Uterus (tissue), 4 donors: ENCODE results near the gene ZNF282. TPM values are rescaled to one million over a fixed set of nuclear protein-coding genes. Genes with fewer than 3 reads are reported as not detected.

Experiments
- DNase-seq, 2 donors: peaks; one replicate each; pipeline ENCODE4 v3.0.0-alpha.2; 2019 to 2020
- H3K27ac ChIP-seq, 2 donors: fragments of 200-600 bp; sonication (generic); 1 replicate in 1 of 2; 2 replicates in 1 of 2; pipeline ENCODE4 v1.5.1; 2016 to 2018
- H3K27me3 ChIP-seq, 2 donors: fragments of 200-600 bp; sonication (generic); one replicate each; pipeline ENCODE4 v1.5.1; 2018 to 2019; ENCODE audit warnings: control low read depth in 1 of 2
- H3K36me3 ChIP-seq, 2 donors: fragments of 200-600 bp; sonication (generic); one replicate each; pipeline ENCODE4 v1.5.1; 2019; ENCODE audit warnings: control low read depth in 1 of 2
- H3K4me1 ChIP-seq, 2 donors: fragments of 200-600 bp; sonication (generic); one replicate each; pipeline ENCODE4 v1.5.1; 2018 to 2019; ENCODE audit warnings: control low read depth in 1 of 2
- H3K4me3 ChIP-seq, 2 donors: fragments of 200-600 bp; sonication (generic); 1 replicate in 1 of 2; 2 replicates in 1 of 2; pipeline ENCODE4 v1.5.1; 2018 to 2019; ENCODE audit warnings: mild to moderate bottlenecking in 1 of 2
- H3K9me3 ChIP-seq, 2 donors: fragments of 200-600 bp; sonication (generic); one replicate each; pipeline ENCODE4 v1.5.1; 2019; ENCODE audit warnings: control low read depth in 1 of 2
- POLR2A ChIP-seq, 2 donors: fragments of 450-650 bp; IDR thresholded peaks; one replicate each; pipeline ENCODE4 v1.6.1; 2016; ENCODE audit warnings: antibody characterized with exemption in 2 of 2, mild to moderate bottlenecking in 1 of 2, moderate library complexity in 1 of 2
- intact Hi-C: fragments of 100-400 bp; cut with DNase I; formaldehyde crosslinking; loops from one replicate; pipeline ENCODE4 v1.15.1; 2023; ENCODE audit warnings: low total_unique reads
- total RNA-seq, 4 donors: library from RNA; depleted of rRNA in 3 of 4; stranded (reverse); fragments of >200 nt in 3 of 4; gene quantifications; one replicate each; pipeline versions ENCODE4 v1.1.0 to v1.2.4, GENCODE V29; 2014 to 2023
- TF ChIP-seq, protein P1 (sequence below), 4 experiments: fragments of 200-600 bp in 2 of 4; fragments of 450-650 bp in 2 of 4; sonication (generic) in 2 of 4; IDR thresholded peaks; one replicate each; pipeline ENCODE4 v1.5.1; 2016 to 2019; ENCODE audit warnings: antibody characterized with exemption in 4 of 4, mild to moderate bottlenecking in 2 of 4, moderate library complexity in 1 of 4
- donor health status: DM: yes; HTN: yes; CAD: no.

The ZNF282 gene
- total RNA-seq, 4 donors from 2014 or later, result 3.2 to 36.4 (median 24.1) TPM

DNA sequence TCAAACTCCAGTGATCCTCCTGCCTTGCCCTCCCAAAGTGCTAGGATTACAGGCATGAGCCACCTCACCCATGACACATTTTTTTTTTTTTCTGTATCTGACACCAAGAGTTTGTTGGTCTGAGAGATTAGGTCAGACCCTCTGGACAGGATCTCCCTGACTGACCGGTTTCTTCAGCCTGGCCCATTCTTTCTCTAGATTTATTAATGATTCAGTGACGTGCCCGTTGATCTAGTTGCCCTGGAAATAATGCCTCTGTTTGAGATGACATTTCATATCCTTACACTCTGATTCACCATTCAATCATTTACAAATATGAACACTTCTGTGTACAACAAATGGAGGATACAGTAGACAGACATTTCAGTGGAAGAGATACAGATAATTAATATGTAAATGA is 42.7 kb downstream of the ZNF282 start:
- Histone ChIP-seq H3K27me3 (no peaks in the 10 kb centered on the region), H3K4me1 (peaks cover 3 to 11% of the 10 kb centered on the region in 2 donors), H3K9me3 (no peaks in the 10 kb centered on the region), H3K36me3 (no peaks in the 10 kb centered on the region), H3K4me3 (no peak overlapping the region), H3K27ac (no peak overlapping the region)
- intact Hi-C loops, result no loop called here
- DNase-seq, result no peak
- no peak for TF ChIP-seq POLR2A (IDR thresholded peaks at IDR 0.05)
- TF ChIP-seq, protein P1, sequence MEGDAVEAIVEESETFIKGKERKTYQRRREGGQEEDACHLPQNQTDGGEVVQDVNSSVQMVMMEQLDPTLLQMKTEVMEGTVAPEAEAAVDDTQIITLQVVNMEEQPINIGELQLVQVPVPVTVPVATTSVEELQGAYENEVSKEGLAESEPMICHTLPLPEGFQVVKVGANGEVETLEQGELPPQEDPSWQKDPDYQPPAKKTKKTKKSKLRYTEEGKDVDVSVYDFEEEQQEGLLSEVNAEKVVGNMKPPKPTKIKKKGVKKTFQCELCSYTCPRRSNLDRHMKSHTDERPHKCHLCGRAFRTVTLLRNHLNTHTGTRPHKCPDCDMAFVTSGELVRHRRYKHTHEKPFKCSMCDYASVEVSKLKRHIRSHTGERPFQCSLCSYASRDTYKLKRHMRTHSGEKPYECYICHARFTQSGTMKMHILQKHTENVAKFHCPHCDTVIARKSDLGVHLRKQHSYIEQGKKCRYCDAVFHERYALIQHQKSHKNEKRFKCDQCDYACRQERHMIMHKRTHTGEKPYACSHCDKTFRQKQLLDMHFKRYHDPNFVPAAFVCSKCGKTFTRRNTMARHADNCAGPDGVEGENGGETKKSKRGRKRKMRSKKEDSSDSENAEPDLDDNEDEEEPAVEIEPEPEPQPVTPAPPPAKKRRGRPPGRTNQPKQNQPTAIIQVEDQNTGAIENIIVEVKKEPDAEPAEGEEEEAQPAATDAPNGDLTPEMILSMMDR (IDR thresholded peaks at IDR 0.05), result no peak

GRCh38 chr7:149239345-149240143 is 44.2 kb downstream of the ZNF282 start, which contains the start of gene ZNF212:
Gene ZNF212 (plus strand): TSS chr7:149239651. CDS start chr7:149239779, 128 bp downstream.
- Histone ChIP-seq H3K4me3 (peak within 1 kb of the TSS; percentile 90), H3K27me3 (no peaks in the 10 kb centered on the region), H3K4me1 (peaks cover 3 to 11% of the 10 kb centered on the region in 2 donors), H3K36me3 (no peaks in the 10 kb centered on the region), H3K9me3 (no peaks in the 10 kb centered on the region), H3K27ac (peak within 1 kb of the TSS; percentile 69 to 72)
- intact Hi-C loops, result no loop called here
- TF ChIP-seq, protein P1 (IDR thresholded peaks at IDR 0.05), result peak; percentile 86 to 98 (median 88)
- TF ChIP-seq POLR2A (IDR thresholded peaks at IDR 0.05), result peak in 1 of 2 donors; percentile 40
- peak; percentile 82 to 87 for DNase-seq

GRCh38 chr7:149240637-149241036 is 45.3 kb downstream of the ZNF282 start:
- DNase-seq, result no peak
- intact Hi-C loops, result no loop called here
- Histone ChIP-seq H3K4me1 (peaks cover 3 to 11% of the 10 kb centered on the region in 2 donors), H3K9me3 (no peaks in the 10 kb centered on the region), H3K4me3 (peak overlapping the region; percentile 90), H3K27me3 (no peaks in the 10 kb centered on the region), H3K36me3 (no peaks in the 10 kb centered on the region), H3K27ac (no peak overlapping the region)
- TF ChIP-seq, protein P1 (IDR thresholded peaks at IDR 0.05), result no peak
- TF ChIP-seq POLR2A (IDR thresholded peaks at IDR 0.05), result no peak

- intact Hi-C loops, result no loop called here
- TF ChIP-seq POLR2A (IDR thresholded peaks at IDR 0.05), result no peak
- TF ChIP-seq, protein P1 (IDR thresholded peaks at IDR 0.05), result no peak
- Histone ChIP-seq H3K27me3 (no peaks in the 10 kb centered on the region), H3K36me3 (no peaks in the 10 kb centered on the region), H3K4me3 (no peak overlapping the region), H3K27ac (no peak overlapping the region), H3K4me1 (peaks cover 3 to 11% of the 10 kb centered on the region in 2 donors), H3K9me3 (no peaks in the 10 kb centered on the region)
- DNase-seq, result no peak
Observed at GRCh38 chr7:149241696-149242095, 46.4 kb downstream of the ZNF282 start.

- intact Hi-C loops, result no loop called here
- no peak for DNase-seq
- H3K36me3 ChIP-seq, result no peaks in the 10 kb centered on the region
- TF ChIP-seq, protein P1 (IDR thresholded peaks at IDR 0.05), result no peak
- no peak for TF ChIP-seq POLR2A (IDR thresholded peaks at IDR 0.05)
- H3K4me1 ChIP-seq, result peaks cover 3 to 8% of the 10 kb centered on the region in 2 donors
- H3K4me3 ChIP-seq, result no peak overlapping the region
- H3K9me3 ChIP-seq, result no peaks in the 10 kb centered on the region
- H3K27me3 ChIP-seq, result no peaks in the 10 kb centered on the region
- H3K27ac ChIP-seq, result no peak overlapping the region
Observed at GRCh38 chr7:149245244-149245643, 49.9 kb downstream of the ZNF282 start.
